Gastrocnemius medialis (tissue), 4 donors: Measurements from ENCODE around the gene CYTH4.

Source experiments
- CTCF ChIP-seq, 5 experiments: fragments of 450-650 bp in 3 of 5; fragments of 200-600 bp in 2 of 5; sonication (generic) in 2 of 5; IDR thresholded peaks in 4 of 5; conservative IDR thresholded peaks in 1 of 5; 1 replicate in 4 of 5; 2 replicates in 1 of 5; pipeline ENCODE4 v1.5.1; 2016 to 2019; ENCODE audit warnings: antibody characterized with exemption in 5 of 5, mild to moderate bottlenecking in 3 of 5, moderate library complexity in 3 of 5
- POLR2A ChIP-seq, 2 donors: fragments of 450-650 bp; IDR thresholded peaks; one replicate each; pipeline ENCODE4 v1.6.1; 2017; ENCODE audit warnings: antibody characterized with exemption in 2 of 2, mild to moderate bottlenecking in 2 of 2, moderate library complexity in 2 of 2

- TF ChIP-seq CTCF (IDR thresholded peaks at IDR 0.05 in 4 of 5, conservative IDR thresholded peaks at IDR 0.05 in 1 of 5) (no peak), POLR2A (IDR thresholded peaks at IDR 0.05) (no peak)
These were observed 29.5 kb downstream of the CYTH4 start for GRCh38 chr22:37311761-37312312.
